ENCODE data around the gene ATP5ME. TPM values are rescaled to one million over a fixed set of nuclear protein-coding genes. Genes with fewer than 3 reads are reported as not detected.
"Not testable (repeated sequence)": the region's sequence is repeated elsewhere in the genome, so short reads cannot be mapped to it uniquely, and the experiment has no call there.

Gene ATP5ME
- total and polyA plus RNA-seq, 2 donors from 2014 or later = 248 to 1,928 TPM

DNA sequence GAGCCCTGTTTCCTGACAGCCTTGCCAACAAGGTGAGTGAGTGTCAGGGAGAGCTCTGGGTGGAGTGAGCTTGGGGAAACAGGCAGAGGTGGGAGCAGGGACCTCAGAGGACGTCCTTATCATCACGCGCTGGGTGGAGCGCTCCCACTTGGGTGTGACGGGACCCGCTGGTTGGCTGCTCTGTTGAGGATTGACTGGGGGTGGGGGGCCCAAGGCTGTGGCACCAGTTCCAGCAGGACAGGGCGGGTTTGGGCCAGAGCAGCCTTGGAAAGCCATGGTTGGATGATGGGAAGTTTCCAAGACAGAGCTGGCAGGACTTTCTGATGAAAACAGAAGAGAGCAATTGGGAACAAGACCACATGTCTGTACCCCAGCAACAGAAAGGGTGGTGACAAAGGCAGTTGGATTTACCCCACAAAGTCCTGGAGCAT lies 28.6 kb upstream of the ATP5ME start:
- H3K9me3 ChIP-seq (ENCODE audit: control insufficient read depth in 2 of 3, insufficient read depth in 1 of 3, low read length in 3 of 3) = no peaks in the 10 kb centered on the region
- DNase-seq = peak in 1 of 5 donors; percentile 40
- no peaks in the 10 kb centered on the region for H3K27me3 ChIP-seq (ENCODE audit: control insufficient read depth, insufficient read depth, low read length)
- no peak for FAIRE-seq
- no peak overlapping the region for H3K27ac ChIP-seq (ENCODE audit: low read depth in 2 of 2, low read length in 2 of 2)
- TF ChIP-seq, protein P1, sequence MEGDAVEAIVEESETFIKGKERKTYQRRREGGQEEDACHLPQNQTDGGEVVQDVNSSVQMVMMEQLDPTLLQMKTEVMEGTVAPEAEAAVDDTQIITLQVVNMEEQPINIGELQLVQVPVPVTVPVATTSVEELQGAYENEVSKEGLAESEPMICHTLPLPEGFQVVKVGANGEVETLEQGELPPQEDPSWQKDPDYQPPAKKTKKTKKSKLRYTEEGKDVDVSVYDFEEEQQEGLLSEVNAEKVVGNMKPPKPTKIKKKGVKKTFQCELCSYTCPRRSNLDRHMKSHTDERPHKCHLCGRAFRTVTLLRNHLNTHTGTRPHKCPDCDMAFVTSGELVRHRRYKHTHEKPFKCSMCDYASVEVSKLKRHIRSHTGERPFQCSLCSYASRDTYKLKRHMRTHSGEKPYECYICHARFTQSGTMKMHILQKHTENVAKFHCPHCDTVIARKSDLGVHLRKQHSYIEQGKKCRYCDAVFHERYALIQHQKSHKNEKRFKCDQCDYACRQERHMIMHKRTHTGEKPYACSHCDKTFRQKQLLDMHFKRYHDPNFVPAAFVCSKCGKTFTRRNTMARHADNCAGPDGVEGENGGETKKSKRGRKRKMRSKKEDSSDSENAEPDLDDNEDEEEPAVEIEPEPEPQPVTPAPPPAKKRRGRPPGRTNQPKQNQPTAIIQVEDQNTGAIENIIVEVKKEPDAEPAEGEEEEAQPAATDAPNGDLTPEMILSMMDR (IDR thresholded peaks at IDR 0.05; ENCODE audit: borderline replicate concordance, extremely low read depth, insufficient read depth) = no peak
- H3K9ac ChIP-seq (ENCODE audit: low read length in 3 of 3) = no peak overlapping the region
- intact Hi-C loops (cut with DNase I) = no loop called here
- H3K36me3 ChIP-seq (ENCODE audit: control insufficient read depth in 2 of 3, insufficient read depth in 3 of 3, low read length in 3 of 3) = no peaks in the 10 kb centered on the region
- H3K4me3 ChIP-seq (ENCODE audit: low read length in 3 of 3) = no peak overlapping the region
- peaks cover 0 to 12% (median 0%) of the 10 kb centered on the region in 3 donors for H3K4me1 ChIP-seq (ENCODE audit: control insufficient read depth in 2 of 3, insufficient read depth in 2 of 3, low read depth in 1 of 3, low read length in 3 of 3)

DNA sequence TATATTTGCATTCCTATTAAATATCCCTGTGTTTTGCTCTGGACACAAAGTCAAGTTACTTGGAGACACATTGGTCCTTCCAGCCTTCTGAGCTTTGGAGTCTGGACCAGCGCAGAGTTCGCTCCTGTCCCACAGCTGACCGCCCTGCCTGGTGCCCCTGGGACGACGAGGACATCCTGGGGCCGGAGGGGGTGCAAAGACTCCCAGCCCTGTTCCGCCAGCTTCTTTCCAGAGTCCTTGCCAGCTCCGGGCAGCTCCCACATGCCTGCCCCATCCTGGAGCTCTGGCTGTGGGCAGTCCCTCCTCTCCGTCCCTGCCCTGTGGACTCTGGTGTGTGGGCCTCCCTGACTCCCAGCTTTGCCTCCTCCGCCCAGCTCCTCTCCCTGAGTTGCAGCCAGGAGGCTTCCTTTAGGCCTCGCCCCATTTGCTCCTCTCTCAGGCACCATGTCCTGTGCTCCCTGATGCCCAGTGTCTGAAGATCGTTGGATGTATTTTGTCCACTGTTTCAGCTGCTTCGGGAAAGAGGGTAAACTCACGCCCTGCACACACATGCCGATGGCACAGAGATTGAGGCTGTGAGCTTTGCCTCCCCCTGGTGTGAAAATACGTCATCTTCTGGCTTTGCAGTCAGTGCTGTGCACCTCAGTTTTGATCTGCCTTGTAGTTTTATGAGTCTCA lies 26.6 kb upstream of the ATP5ME start:
- DNase-seq (peak in 2 of 5 donors; percentile 51 to 58), FAIRE-seq (no peak)
- Histone ChIP-seq H3K27ac (ENCODE audit: low read depth in 2 of 2, low read length in 2 of 2) (no peak overlapping the region), H3K27me3 (ENCODE audit: control insufficient read depth, insufficient read depth, low read length) (no peaks in the 10 kb centered on the region), H3K36me3 (ENCODE audit: control insufficient read depth in 2 of 3, insufficient read depth in 3 of 3, low read length in 3 of 3) (no peaks in the 10 kb centered on the region), H3K4me3 (ENCODE audit: low read length in 3 of 3) (no peak overlapping the region), H3K9me3 (ENCODE audit: control insufficient read depth in 2 of 3, insufficient read depth in 1 of 3, low read length in 3 of 3) (no peaks in the 10 kb centered on the region), H3K4me1 (ENCODE audit: control insufficient read depth in 2 of 3, insufficient read depth in 2 of 3, low read depth in 1 of 3, low read length in 3 of 3) (peaks cover 0 to 6% (median 0%) of the 10 kb centered on the region in 3 donors), H3K9ac (ENCODE audit: low read length in 3 of 3) (no peak overlapping the region)
- intact Hi-C loops (cut with DNase I) = no loop called here
- TF ChIP-seq, protein P1 (IDR thresholded peaks at IDR 0.05; ENCODE audit: borderline replicate concordance, extremely low read depth, insufficient read depth) = no peak

DNA sequence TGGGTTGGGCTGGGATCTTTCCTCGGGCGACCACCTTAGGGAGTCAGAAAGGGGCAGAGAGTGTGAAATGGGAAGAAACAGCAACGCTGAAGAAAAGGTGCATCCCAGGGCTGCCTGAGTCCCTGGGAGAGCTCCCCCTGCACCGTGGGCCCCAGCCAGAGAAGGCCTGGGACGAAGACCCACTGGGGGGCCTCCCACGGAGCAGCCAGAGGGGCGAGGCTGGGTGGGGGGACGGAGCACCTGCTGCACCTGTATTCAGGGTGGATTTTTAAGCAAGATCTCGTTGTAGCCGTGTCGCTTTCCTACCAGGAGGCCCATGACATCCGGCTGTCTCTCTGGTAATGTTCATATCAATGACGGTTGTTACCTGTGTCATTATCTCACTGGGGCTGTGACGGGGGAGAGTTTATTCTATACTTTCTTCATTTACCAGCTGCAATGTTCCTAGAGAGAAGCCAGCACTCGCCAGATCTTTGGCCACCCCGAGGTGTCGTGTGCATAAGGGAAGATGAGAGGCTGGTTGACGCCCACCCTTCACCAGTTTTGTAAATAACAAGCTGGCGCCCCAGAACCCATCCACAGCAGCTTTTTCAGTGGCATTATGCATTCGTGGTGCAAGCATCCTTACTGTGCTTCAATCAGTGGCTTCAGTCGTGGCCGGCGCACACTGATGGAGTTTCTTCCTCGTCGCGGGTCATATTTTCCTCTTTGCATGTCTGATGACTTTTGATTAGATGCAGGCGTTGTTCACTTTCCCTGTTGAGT lies 25.9 kb upstream of the ATP5ME start:
- TF ChIP-seq, protein P1 (IDR thresholded peaks at IDR 0.05; ENCODE audit: borderline replicate concordance, extremely low read depth, insufficient read depth) = no peak
- H3K9ac ChIP-seq (ENCODE audit: low read length in 3 of 3) = no peak overlapping the region
- H3K9me3 ChIP-seq (ENCODE audit: control insufficient read depth in 2 of 3, insufficient read depth in 1 of 3, low read length in 3 of 3) = no peaks in the 10 kb centered on the region
- H3K36me3 ChIP-seq (ENCODE audit: control insufficient read depth in 2 of 3, insufficient read depth in 3 of 3, low read length in 3 of 3) = no peaks in the 10 kb centered on the region
- FAIRE-seq (no peak), DNase-seq (peak in 1 of 5 donors; percentile 34)
- no peak overlapping the region for H3K4me3 ChIP-seq (ENCODE audit: low read length in 3 of 3)
- H3K27me3 ChIP-seq (ENCODE audit: control insufficient read depth, insufficient read depth, low read length) = no peaks in the 10 kb centered on the region
- H3K27ac ChIP-seq (ENCODE audit: low read depth in 2 of 2, low read length in 2 of 2) = no peak overlapping the region
- intact Hi-C loops (cut with DNase I) = no loop called here
- H3K4me1 ChIP-seq (ENCODE audit: control insufficient read depth in 2 of 3, insufficient read depth in 2 of 3, low read depth in 1 of 3, low read length in 3 of 3) = peaks cover 0 to 2% (median 0%) of the 10 kb centered on the region in 3 donors

DNA sequence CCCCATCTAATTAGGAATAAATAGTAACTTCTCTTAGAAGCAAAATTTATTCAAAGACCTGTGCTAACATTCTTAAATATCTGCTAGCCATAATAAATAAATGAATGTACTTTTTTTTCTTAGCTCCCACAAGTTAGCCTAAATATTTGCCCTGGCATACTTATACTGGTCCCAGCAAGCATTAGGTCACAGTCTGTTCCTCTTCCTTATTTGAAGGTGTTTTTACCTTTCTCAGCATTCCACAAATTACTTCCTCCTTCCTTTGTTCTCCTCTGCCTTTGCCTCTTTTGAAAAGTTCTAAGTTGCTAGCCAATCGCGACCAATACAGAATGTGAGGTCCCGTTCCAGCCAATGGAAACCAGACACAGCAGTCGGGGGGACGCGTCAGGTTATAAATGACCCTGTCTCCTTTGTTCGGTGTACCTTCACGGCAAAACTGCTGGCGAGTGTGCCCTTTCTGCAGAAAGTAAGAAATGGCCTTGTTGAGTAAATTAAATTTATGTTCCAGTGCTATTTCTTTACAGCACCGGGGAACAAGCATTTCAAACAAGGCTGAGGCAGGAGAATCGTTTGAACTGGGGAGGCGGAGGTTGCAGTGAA lies 20.4 kb upstream of the ATP5ME start:
- intact Hi-C loops (cut with DNase I); H3K4me1 ChIP-seq (ENCODE audit: control insufficient read depth in 2 of 3, insufficient read depth in 2 of 3, low read depth in 1 of 3, low read length in 3 of 3); H3K27me3 ChIP-seq (ENCODE audit: control insufficient read depth, insufficient read depth, low read length); FAIRE-seq; H3K4me3 ChIP-seq (ENCODE audit: low read length in 3 of 3); H3K9ac ChIP-seq (ENCODE audit: low read length in 3 of 3); DNase-seq; H3K36me3 ChIP-seq (ENCODE audit: control insufficient read depth in 2 of 3, insufficient read depth in 3 of 3, low read length in 3 of 3); H3K9me3 ChIP-seq (ENCODE audit: control insufficient read depth in 2 of 3, insufficient read depth in 1 of 3, low read length in 3 of 3); H3K27ac ChIP-seq (ENCODE audit: low read depth in 2 of 2, low read length in 2 of 2): not testable (repeated sequence)

All from kidney (tissue), 14 donors.